HCT116 (cell line): ENCODE data around the gene PLA2G1B.
"Not testable (repeated sequence)": the region's sequence is repeated elsewhere in the genome, so short reads cannot be mapped to it uniquely, and the experiment has no call there.

ENCODE experiments used
- POLR2A ChIP-seq: IDR thresholded peaks from 2 replicates; pipeline ENCODE4 v1.7.0; 2011; ENCODE audit warnings: borderline replicate concordance; ENCODE audit not compliant: insufficient read depth, insufficient read length; ENCODE audit errors: extremely low read depth
- YY1 ChIP-seq: IDR thresholded peaks from 2 replicates; pipeline ENCODE4 v1.6.1; 2011; ENCODE audit warnings: low read length, low read depth, moderate library complexity, mild to moderate bottlenecking; ENCODE audit not compliant: insufficient replicate concordance; ENCODE audit errors: extremely low read depth
- ZNF274 ChIP-seq: fragments of 200-500 bp; sonication (Bioruptor generic); IDR thresholded peaks from 2 replicates; pipeline ENCODE4 v1.6.1; 2014; ENCODE audit warnings: mild to moderate bottlenecking, low read depth, low read length, inconsistent platforms
- TF ChIP-seq, protein P1 (sequence below), 3 experiments: fragments of 200-600 bp in 1 of 3; sonication (generic) in 1 of 3; IDR thresholded peaks in 2 of 3; conservative IDR thresholded peaks in 1 of 3; 2 replicates each; pipeline ENCODE4 v1.5.1; 2012 to 2017; ENCODE audit warnings: low read depth in 2 of 3, low read length in 2 of 3, antibody characterized with exemption in 1 of 3, borderline replicate concordance in 1 of 3, control low read depth in 1 of 3, mild to moderate bottlenecking in 1 of 3, mixed read lengths in 1 of 3, mixed run types in 1 of 3, moderate library complexity in 1 of 3; ENCODE audit not compliant: insufficient read depth in 1 of 3

DNA sequence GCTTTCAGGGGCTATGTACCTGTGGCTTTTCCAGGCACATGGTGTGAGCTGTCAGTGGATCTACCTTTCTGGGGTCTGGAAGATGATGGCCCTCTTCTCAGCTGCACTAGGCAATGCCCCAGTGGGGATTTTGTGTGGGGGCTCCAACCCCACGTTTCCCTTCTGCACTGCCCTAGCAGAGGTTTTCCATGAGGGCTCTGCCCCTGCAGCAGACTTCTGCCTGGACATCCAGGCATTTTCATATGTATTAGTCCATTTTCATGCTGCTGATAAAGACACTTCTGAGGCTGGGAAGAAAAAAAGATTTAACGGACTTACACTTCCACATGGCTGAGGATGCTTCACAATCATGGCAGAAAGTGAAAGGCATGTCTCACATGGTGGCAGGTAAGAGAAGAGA, 8.8 kb upstream of the PLA2G1B start:
- TF ChIP-seq, protein P1, sequence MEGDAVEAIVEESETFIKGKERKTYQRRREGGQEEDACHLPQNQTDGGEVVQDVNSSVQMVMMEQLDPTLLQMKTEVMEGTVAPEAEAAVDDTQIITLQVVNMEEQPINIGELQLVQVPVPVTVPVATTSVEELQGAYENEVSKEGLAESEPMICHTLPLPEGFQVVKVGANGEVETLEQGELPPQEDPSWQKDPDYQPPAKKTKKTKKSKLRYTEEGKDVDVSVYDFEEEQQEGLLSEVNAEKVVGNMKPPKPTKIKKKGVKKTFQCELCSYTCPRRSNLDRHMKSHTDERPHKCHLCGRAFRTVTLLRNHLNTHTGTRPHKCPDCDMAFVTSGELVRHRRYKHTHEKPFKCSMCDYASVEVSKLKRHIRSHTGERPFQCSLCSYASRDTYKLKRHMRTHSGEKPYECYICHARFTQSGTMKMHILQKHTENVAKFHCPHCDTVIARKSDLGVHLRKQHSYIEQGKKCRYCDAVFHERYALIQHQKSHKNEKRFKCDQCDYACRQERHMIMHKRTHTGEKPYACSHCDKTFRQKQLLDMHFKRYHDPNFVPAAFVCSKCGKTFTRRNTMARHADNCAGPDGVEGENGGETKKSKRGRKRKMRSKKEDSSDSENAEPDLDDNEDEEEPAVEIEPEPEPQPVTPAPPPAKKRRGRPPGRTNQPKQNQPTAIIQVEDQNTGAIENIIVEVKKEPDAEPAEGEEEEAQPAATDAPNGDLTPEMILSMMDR (IDR thresholded peaks at IDR 0.05 in 2 of 3, conservative IDR thresholded peaks at IDR 0.05 in 1 of 3; ENCODE audit: borderline replicate concordance in 1 of 3, insufficient read depth in 1 of 3, low read depth in 2 of 3, low read length in 2 of 3): not testable (repeated sequence)
- not testable (repeated sequence) for TF ChIP-seq ZNF274, POLR2A, YY1
